ENCODE measurements around the gene MT1E.
"Not testable (repeated sequence)": the region's sequence is repeated elsewhere in the genome, so short reads cannot be mapped to it uniquely, and the experiment has no call there.

Gene MT1E
- 0.58 to 1.1 (median 0.86) reads per million in 3 donors for total RNA-seq

- DNase-seq: no peak
- Histone ChIP-seq H3K27ac (ENCODE audit: insufficient read depth, low read length, poor library complexity, severe bottlenecking) (no peak within 1 kb of the TSS), H3K4me3 (ENCODE audit: insufficient read depth, low read depth, low read length, poor library complexity, severe bottlenecking) (peak within 1 kb of the TSS; percentile 70), H3K27me3 (replicated peaks; ENCODE audit: control insufficient read depth, insufficient read depth, low read length, poor library complexity, severe bottlenecking) (no peaks in the 10 kb centered on the region), H3K36me3 (ENCODE audit: control insufficient read depth, insufficient read depth, low read length) (no peaks in the 10 kb centered on the region), H3K4me1 (ENCODE audit: control insufficient read depth, insufficient read depth, low read length, poor library complexity, severe bottlenecking) (peaks cover 7% of the 10 kb centered on the region), H3K9me3 (ENCODE audit: control insufficient read depth, low read length) (no peaks in the 10 kb centered on the region)
These were observed at the start of gene MT1E for GRCh38 chr16:56625140-56625942. MT1E (plus strand) TSS chr16:56625781; CDS start chr16:56625852, 71 bp downstream.

GRCh38 chr16:56576585-56577299 is 48.8 kb upstream of the MT1E start:
- Histone ChIP-seq H3K36me3 (ENCODE audit: control insufficient read depth, insufficient read depth, low read length) (no peaks in the 10 kb centered on the region), H3K27me3 (replicated peaks; ENCODE audit: control insufficient read depth, insufficient read depth, low read length, poor library complexity, severe bottlenecking) (no peaks in the 10 kb centered on the region), H3K9me3 (ENCODE audit: control insufficient read depth, low read length) (no peaks in the 10 kb centered on the region), H3K4me3 (ENCODE audit: insufficient read depth, low read depth, low read length, poor library complexity, severe bottlenecking) (no peak overlapping the region), H3K4me1 (ENCODE audit: control insufficient read depth, insufficient read depth, low read length, poor library complexity, severe bottlenecking) (no peaks in the 10 kb centered on the region), H3K27ac (ENCODE audit: insufficient read depth, low read length, poor library complexity, severe bottlenecking) (no peak overlapping the region)
- peak; percentile 68 to 79 (median 73) for DNase-seq

GRCh38 chr16:56577300-56577625 is 48.3 kb upstream of the MT1E start:
- DNase-seq: no peak
- Histone ChIP-seq H3K9me3 (ENCODE audit: control insufficient read depth, low read length) (no peaks in the 10 kb centered on the region), H3K27me3 (replicated peaks; ENCODE audit: control insufficient read depth, insufficient read depth, low read length, poor library complexity, severe bottlenecking) (no peaks in the 10 kb centered on the region), H3K4me3 (ENCODE audit: insufficient read depth, low read depth, low read length, poor library complexity, severe bottlenecking) (no peak overlapping the region), H3K36me3 (ENCODE audit: control insufficient read depth, insufficient read depth, low read length) (no peaks in the 10 kb centered on the region), H3K4me1 (ENCODE audit: control insufficient read depth, insufficient read depth, low read length, poor library complexity, severe bottlenecking) (no peaks in the 10 kb centered on the region), H3K27ac (ENCODE audit: insufficient read depth, low read length, poor library complexity, severe bottlenecking) (no peak overlapping the region)

GRCh38 chr16:56580391-56581048 is 45.1 kb upstream of the MT1E start:
- Histone ChIP-seq H3K36me3 (ENCODE audit: control insufficient read depth, insufficient read depth, low read length) (no peaks in the 10 kb centered on the region), H3K4me3 (ENCODE audit: insufficient read depth, low read depth, low read length, poor library complexity, severe bottlenecking) (no peak overlapping the region), H3K4me1 (ENCODE audit: control insufficient read depth, insufficient read depth, low read length, poor library complexity, severe bottlenecking) (no peaks in the 10 kb centered on the region), H3K9me3 (ENCODE audit: control insufficient read depth, low read length) (no peaks in the 10 kb centered on the region), H3K27ac (ENCODE audit: insufficient read depth, low read length, poor library complexity, severe bottlenecking) (no peak overlapping the region), H3K27me3 (replicated peaks; ENCODE audit: control insufficient read depth, insufficient read depth, low read length, poor library complexity, severe bottlenecking) (no peaks in the 10 kb centered on the region)
- DNase-seq: no peak

- H3K4me3 ChIP-seq (ENCODE audit: insufficient read depth, low read depth, low read length, poor library complexity, severe bottlenecking); H3K4me1 ChIP-seq (ENCODE audit: control insufficient read depth, insufficient read depth, low read length, poor library complexity, severe bottlenecking); DNase-seq; H3K27ac ChIP-seq (ENCODE audit: insufficient read depth, low read length, poor library complexity, severe bottlenecking); H3K27me3 ChIP-seq (replicated peaks; ENCODE audit: control insufficient read depth, insufficient read depth, low read length, poor library complexity, severe bottlenecking); H3K36me3 ChIP-seq (ENCODE audit: control insufficient read depth, insufficient read depth, low read length); H3K9me3 ChIP-seq (ENCODE audit: control insufficient read depth, low read length): not testable (repeated sequence)
These were observed 42.7 kb upstream of the MT1E start for GRCh38 chr16:56582911-56583310.

GRCh38 chr16:56583351-56584168 is 42.0 kb upstream of the MT1E start:
- H3K36me3 ChIP-seq (ENCODE audit: control insufficient read depth, insufficient read depth, low read length): no peaks in the 10 kb centered on the region
- H3K27ac ChIP-seq (ENCODE audit: insufficient read depth, low read length, poor library complexity, severe bottlenecking): no peak overlapping the region
- no peaks in the 10 kb centered on the region for H3K27me3 ChIP-seq (replicated peaks; ENCODE audit: control insufficient read depth, insufficient read depth, low read length, poor library complexity, severe bottlenecking)
- H3K4me1 ChIP-seq (ENCODE audit: control insufficient read depth, insufficient read depth, low read length, poor library complexity, severe bottlenecking): no peaks in the 10 kb centered on the region
- no peak for DNase-seq
- H3K4me3 ChIP-seq (ENCODE audit: insufficient read depth, low read depth, low read length, poor library complexity, severe bottlenecking): no peak overlapping the region
- H3K9me3 ChIP-seq (ENCODE audit: control insufficient read depth, low read length): no peaks in the 10 kb centered on the region

- Histone ChIP-seq H3K36me3 (ENCODE audit: control insufficient read depth, insufficient read depth, low read length) (no peaks in the 10 kb centered on the region), H3K4me1 (ENCODE audit: control insufficient read depth, insufficient read depth, low read length, poor library complexity, severe bottlenecking) (peaks cover under 1% of the 10 kb centered on the region), H3K27ac (ENCODE audit: insufficient read depth, low read length, poor library complexity, severe bottlenecking) (no peak overlapping the region), H3K4me3 (ENCODE audit: insufficient read depth, low read depth, low read length, poor library complexity, severe bottlenecking) (no peak overlapping the region), H3K9me3 (ENCODE audit: control insufficient read depth, low read length) (no peaks in the 10 kb centered on the region), H3K27me3 (replicated peaks; ENCODE audit: control insufficient read depth, insufficient read depth, low read length, poor library complexity, severe bottlenecking) (no peaks in the 10 kb centered on the region)
- no peak for DNase-seq
These were observed 41.3 kb upstream of the MT1E start for GRCh38 chr16:56584276-56584675.

- Histone ChIP-seq H3K27ac (ENCODE audit: insufficient read depth, low read length, poor library complexity, severe bottlenecking) (no peak overlapping the region), H3K36me3 (ENCODE audit: control insufficient read depth, insufficient read depth, low read length) (no peaks in the 10 kb centered on the region), H3K9me3 (ENCODE audit: control insufficient read depth, low read length) (no peaks in the 10 kb centered on the region), H3K27me3 (replicated peaks; ENCODE audit: control insufficient read depth, insufficient read depth, low read length, poor library complexity, severe bottlenecking) (peaks cover 16% of the 10 kb centered on the region), H3K4me3 (ENCODE audit: insufficient read depth, low read depth, low read length, poor library complexity, severe bottlenecking) (peak overlapping the region; percentile 54), H3K4me1 (ENCODE audit: control insufficient read depth, insufficient read depth, low read length, poor library complexity, severe bottlenecking) (peaks cover 9% of the 10 kb centered on the region)
- no peak for DNase-seq
These were observed 36.8 kb upstream of the MT1E start for GRCh38 chr16:56588781-56589140.

GRCh38 chr16:56589141-56590039 is 36.2 kb upstream of the MT1E start, which contains the start of gene MT3:
MT3 (plus strand) TSS chr16:56589528; CDS start chr16:56589591, 63 bp downstream.
- Histone ChIP-seq H3K4me1 (ENCODE audit: control insufficient read depth, insufficient read depth, low read length, poor library complexity, severe bottlenecking) (peaks cover 9% of the 10 kb centered on the region), H3K4me3 (ENCODE audit: insufficient read depth, low read depth, low read length, poor library complexity, severe bottlenecking) (peak within 1 kb of the TSS; percentile 54), H3K27ac (ENCODE audit: insufficient read depth, low read length, poor library complexity, severe bottlenecking) (no peak within 1 kb of the TSS), H3K36me3 (ENCODE audit: control insufficient read depth, insufficient read depth, low read length) (no peaks in the 10 kb centered on the region), H3K27me3 (replicated peaks; ENCODE audit: control insufficient read depth, insufficient read depth, low read length, poor library complexity, severe bottlenecking) (peaks cover 16% of the 10 kb centered on the region), H3K9me3 (ENCODE audit: control insufficient read depth, low read length) (no peaks in the 10 kb centered on the region)
- no peak for DNase-seq
